Brain microvascular endothelial cell (primary cell): ENCODE data around the gene KRT81.

ENCODE experiments used
- DNase-seq: peaks from one replicate; pipeline ENCODE4 v3.0.0-alpha.2; 2020
- H3K27ac ChIP-seq: fragments of 250-450 bp; sonication (Bioruptor Pico); 2 replicates; pipeline ENCODE4 v1.5.1; 2020; ENCODE audit warnings: mild to moderate bottlenecking, moderate library complexity
- H3K27me3 ChIP-seq: fragments of 250-450 bp; sonication (Bioruptor Pico); replicated peaks from 2 replicates; pipeline ENCODE4 v1.5.1; 2020; ENCODE audit warnings: mild to moderate bottlenecking
- H3K36me3 ChIP-seq: fragments of 250-450 bp; sonication (Bioruptor Pico); replicated peaks from 2 replicates; pipeline ENCODE4 v1.5.1; 2020; ENCODE audit warnings: mild to moderate bottlenecking
- H3K4me3 ChIP-seq: 2 replicates; pipeline ENCODE4 v1.5.1; 2011; ENCODE audit warnings: low read depth, mild to moderate bottlenecking, control low read depth, low read length, moderate library complexity
- CTCF ChIP-seq: IDR thresholded peaks from 2 replicates; pipeline ENCODE4 v1.5.1; 2011; ENCODE audit warnings: low read depth, mild to moderate bottlenecking, moderate library complexity, low read length, control low read depth, inconsistent platforms; ENCODE audit errors: missing control alignments
- in situ Hi-C: cut with HindIII; loops from 2 replicates; pipeline ENCODE4 v1.10.0; 2017; ENCODE audit warnings: low sequenced_read_pairs, low pct_ligation_motif_present

KRT81 gene

GRCh38 chr12:52291267-52291935, at the start of gene KRT81:
KRT81 (minus strand) TSS chr12:52291534; CDS start chr12:52291465, 69 bp downstream.
- Histone ChIP-seq H3K27me3 (peaks cover 18% of the 10 kb centered on the region), H3K36me3 (no peaks in the 10 kb centered on the region), H3K27ac (no peak within 1 kb of the TSS), H3K4me3 (no peak within 1 kb of the TSS)
- no peak for TF ChIP-seq CTCF
- in situ Hi-C loops, result no loop called here
- no peak for DNase-seq

- H3K27ac ChIP-seq, result no peak overlapping the region
- no peaks in the 10 kb centered on the region for H3K36me3 ChIP-seq
- H3K27me3 ChIP-seq, result peaks cover 4% of the 10 kb centered on the region
- no peak overlapping the region for H3K4me3 ChIP-seq
- DNase-seq, result no peak
- no peak for TF ChIP-seq CTCF
- in situ Hi-C loops, result no loop called here
Observed at GRCh38 chr12:52338241-52338960, 47.1 kb upstream of the KRT81 start.

- H3K27me3 ChIP-seq, result peaks cover 4% of the 10 kb centered on the region
- in situ Hi-C loops, result no loop called here
- TF ChIP-seq CTCF, result no peak
- H3K4me3 ChIP-seq, result no peak overlapping the region
- DNase-seq, result no peak
- H3K36me3 ChIP-seq, result no peaks in the 10 kb centered on the region
- no peak overlapping the region for H3K27ac ChIP-seq
Observed at GRCh38 chr12:52337054-52337453, 45.7 kb upstream of the KRT81 start.

- in situ Hi-C loops, result no loop called here
- Histone ChIP-seq H3K27ac (no peak overlapping the region), H3K4me3 (no peak overlapping the region), H3K27me3 (peaks cover 4% of the 10 kb centered on the region), H3K36me3 (no peaks in the 10 kb centered on the region)
- no peak for DNase-seq
- no peak for TF ChIP-seq CTCF
Observed at GRCh38 chr12:52336641-52337040, 45.3 kb upstream of the KRT81 start.

- H3K4me3 ChIP-seq, result no peak overlapping the region
- no peak for TF ChIP-seq CTCF
- H3K27ac ChIP-seq, result no peak overlapping the region
- DNase-seq, result no peak
- H3K27me3 ChIP-seq, result peaks cover 4% of the 10 kb centered on the region
- H3K36me3 ChIP-seq, result no peaks in the 10 kb centered on the region
- in situ Hi-C loops, result no loop called here
Observed at GRCh38 chr12:52335598-52336262, 44.4 kb upstream of the KRT81 start.
